Measurements from ENCODE around the gene MRPL1. TPM values are rescaled to one million over a fixed set of nuclear protein-coding genes. Genes with fewer than 3 reads are reported as not detected.
A peak's percentile ranks its signal among the peaks of the same experiment; 100 is the strongest.
"Not testable (repeated sequence)": the region's sequence is repeated elsewhere in the genome, so short reads cannot be mapped to it uniquely, and the experiment has no call there.

The MRPL1 gene
- total and polyA plus RNA-seq, 2 donors: 45.9 to 74.7 TPM

DNA sequence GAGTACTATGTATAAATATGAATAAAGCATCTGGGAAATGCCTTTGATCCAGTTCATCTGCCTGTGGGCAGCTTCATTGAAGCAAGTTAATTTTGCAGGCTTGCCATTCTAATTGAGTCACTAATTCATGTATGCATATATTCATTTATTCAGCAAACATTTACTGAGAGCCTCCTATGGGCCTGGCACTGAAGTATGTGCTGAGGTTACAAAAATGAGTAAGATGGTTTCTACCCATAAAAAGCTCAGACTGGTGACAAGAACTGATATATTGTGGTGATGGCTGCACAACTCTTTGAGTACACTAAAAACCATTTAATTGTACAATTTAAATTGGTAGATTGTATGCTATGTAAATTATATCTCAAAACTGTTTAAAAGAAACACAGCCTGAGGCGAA is 1.1 kb upstream of the MRPL1 start:
- WGBS: 91% methylated on average over 1 of the region's 1 CpG
- Histone ChIP-seq H3K27ac (ENCODE audit: low read depth in 1 of 2, low read length in 1 of 2) (peak overlapping the region; percentile 98 to 99), H3K36me3 (ENCODE audit: control insufficient read depth in 2 of 2, insufficient read depth in 2 of 2, low read length in 1 of 2) (no peaks in the 10 kb centered on the region), H3K4me3 (ENCODE audit: low read length in 2 of 2) (peak overlapping the region; percentile 86 to 93), H3K4me1 (ENCODE audit: control insufficient read depth in 2 of 2, insufficient read depth in 2 of 2, low read length in 2 of 2) (peaks cover 4 to 16% of the 10 kb centered on the region in 2 donors), H3K9me3 (ENCODE audit: control insufficient read depth in 2 of 2, insufficient read depth in 1 of 2, low read length in 1 of 2) (no peaks in the 10 kb centered on the region), H3K27me3 (ENCODE audit: control insufficient read depth in 2 of 2, insufficient read depth in 1 of 2, low read length in 1 of 2) (no peaks in the 10 kb centered on the region)
- DNase-seq (ENCODE audit: low read depth in 6 of 9, low spot score in 9 of 9): no peak

DNA sequence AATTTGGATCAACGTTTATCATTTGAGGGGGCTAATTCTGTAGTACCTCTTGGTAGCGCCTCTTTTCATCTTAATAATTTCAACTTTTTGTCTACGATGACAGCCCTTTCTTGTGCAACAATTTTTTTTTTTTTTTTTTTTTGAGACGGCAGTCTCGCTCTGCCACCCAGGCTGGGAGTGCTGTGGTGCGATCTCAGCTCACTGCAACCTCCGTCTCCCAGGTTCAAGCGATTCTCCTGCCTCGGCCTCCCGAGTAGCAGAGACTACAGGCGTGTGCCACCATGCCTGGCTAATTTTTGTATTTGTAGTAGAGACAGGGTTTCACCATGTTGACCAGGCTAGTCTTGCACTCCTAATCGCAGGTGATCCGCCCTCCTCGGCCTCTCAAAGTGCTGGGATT is 711 bp downstream of the MRPL1 start:
- Histone ChIP-seq H3K4me1 (ENCODE audit: control insufficient read depth in 2 of 2, insufficient read depth in 2 of 2, low read length in 2 of 2) (peaks cover 4 to 13% of the 10 kb centered on the region in 2 donors), H3K4me3 (ENCODE audit: low read length in 2 of 2) (peak overlapping the region; percentile 86 to 93), H3K27ac (ENCODE audit: low read depth in 1 of 2, low read length in 1 of 2) (peak overlapping the region; percentile 98 to 99)
- WGBS: 23% methylated on average over 14 of the region's 14 CpGs
- not testable (repeated sequence) for DNase-seq (ENCODE audit: low read depth in 6 of 9, low spot score in 9 of 9); H3K27me3 ChIP-seq (ENCODE audit: control insufficient read depth in 2 of 2, insufficient read depth in 1 of 2, low read length in 1 of 2); H3K9me3 ChIP-seq (ENCODE audit: control insufficient read depth in 2 of 2, insufficient read depth in 1 of 2, low read length in 1 of 2); H3K36me3 ChIP-seq (ENCODE audit: control insufficient read depth in 2 of 2, insufficient read depth in 2 of 2, low read length in 1 of 2)

DNA sequence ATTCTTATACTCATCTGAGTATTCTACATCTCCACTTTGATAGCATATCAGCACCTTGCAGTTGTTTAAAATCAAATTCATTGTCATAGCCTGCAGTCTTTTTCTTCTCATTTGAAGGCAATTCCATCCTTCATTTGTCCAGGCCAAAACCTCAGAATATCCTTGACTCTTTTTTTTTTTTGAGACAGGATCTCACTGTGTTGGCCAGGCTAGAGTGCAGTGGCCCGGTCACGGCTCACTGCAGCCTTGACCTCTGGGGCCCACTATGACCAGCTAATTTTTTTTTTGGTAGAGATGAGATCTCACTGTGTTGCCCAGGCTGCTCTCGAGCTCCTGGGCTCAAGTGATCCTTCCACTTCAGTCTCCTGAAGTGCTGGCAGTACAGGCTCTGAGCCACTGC is 2.6 kb downstream of the MRPL1 start:
- H3K4me3 ChIP-seq (ENCODE audit: low read length in 2 of 2): no peak overlapping the region
- no peak for DNase-seq (ENCODE audit: low read depth in 6 of 9, low spot score in 9 of 9)
- peaks cover 0 to 1% of the 10 kb centered on the region in 2 donors for H3K36me3 ChIP-seq (ENCODE audit: control insufficient read depth in 2 of 2, insufficient read depth in 2 of 2, low read length in 1 of 2)
- WGBS: over 99% methylated on average over 3 of the region's 3 CpGs
- H3K27me3 ChIP-seq (ENCODE audit: control insufficient read depth in 2 of 2, insufficient read depth in 1 of 2, low read length in 1 of 2): no peaks in the 10 kb centered on the region
- H3K9me3 ChIP-seq (ENCODE audit: control insufficient read depth in 2 of 2, insufficient read depth in 1 of 2, low read length in 1 of 2): no peaks in the 10 kb centered on the region
- peaks cover 4 to 13% of the 10 kb centered on the region in 2 donors for H3K4me1 ChIP-seq (ENCODE audit: control insufficient read depth in 2 of 2, insufficient read depth in 2 of 2, low read length in 2 of 2)
- H3K27ac ChIP-seq (ENCODE audit: low read depth in 1 of 2, low read length in 1 of 2): no peak overlapping the region

DNA sequence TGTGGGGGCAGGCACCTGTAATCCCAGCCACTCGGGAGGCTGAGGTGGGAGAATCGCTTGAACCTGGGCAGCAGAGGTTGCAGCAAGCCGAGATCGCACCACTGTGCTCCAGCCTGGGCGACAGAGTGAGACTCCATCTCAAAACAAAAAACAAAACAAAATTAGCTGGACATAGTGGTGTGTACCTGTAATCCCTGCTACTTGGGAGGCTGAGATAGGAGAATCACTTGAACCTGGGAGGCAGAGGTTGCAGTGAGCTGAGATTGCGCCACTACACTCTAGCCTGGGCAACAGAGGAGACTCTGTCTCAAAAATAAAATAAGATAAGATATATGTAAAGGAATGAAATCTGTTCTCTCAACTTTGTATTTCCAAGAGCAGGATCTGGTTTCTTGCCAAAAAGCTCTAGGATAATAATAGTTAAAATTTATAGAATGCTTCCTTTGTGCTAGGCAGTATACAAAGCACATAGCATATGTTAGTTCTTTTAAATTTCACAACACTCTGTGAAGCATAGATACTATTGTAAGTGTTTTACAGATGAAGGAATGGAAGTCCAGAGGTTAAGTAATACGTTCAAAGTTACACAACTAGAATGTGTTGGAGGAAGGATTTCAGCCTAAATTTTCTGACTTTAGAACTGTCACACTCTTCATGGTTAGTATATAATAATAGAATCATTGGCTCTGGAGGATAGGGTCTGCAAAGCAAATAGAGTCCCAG is 10.3 kb downstream of the MRPL1 start:
- H3K4me3 ChIP-seq (ENCODE audit: low read length in 2 of 2): no peak overlapping the region
- no peak for DNase-seq (ENCODE audit: low read depth in 6 of 9, low spot score in 9 of 9)
- peaks cover 0 to 3% of the 10 kb centered on the region in 2 donors for H3K9me3 ChIP-seq (ENCODE audit: control insufficient read depth in 2 of 2, insufficient read depth in 1 of 2, low read length in 1 of 2)
- peaks cover 6 to 30% of the 10 kb centered on the region in 2 donors for H3K36me3 ChIP-seq (ENCODE audit: control insufficient read depth in 2 of 2, insufficient read depth in 2 of 2, low read length in 1 of 2)
- WGBS: 98% methylated on average over 7 of the region's 7 CpGs
- H3K27me3 ChIP-seq (ENCODE audit: control insufficient read depth in 2 of 2, insufficient read depth in 1 of 2, low read length in 1 of 2): no peaks in the 10 kb centered on the region
- no peak overlapping the region for H3K27ac ChIP-seq (ENCODE audit: low read depth in 1 of 2, low read length in 1 of 2)
- no peaks in the 10 kb centered on the region for H3K4me1 ChIP-seq (ENCODE audit: control insufficient read depth in 2 of 2, insufficient read depth in 2 of 2, low read length in 2 of 2)

DNA sequence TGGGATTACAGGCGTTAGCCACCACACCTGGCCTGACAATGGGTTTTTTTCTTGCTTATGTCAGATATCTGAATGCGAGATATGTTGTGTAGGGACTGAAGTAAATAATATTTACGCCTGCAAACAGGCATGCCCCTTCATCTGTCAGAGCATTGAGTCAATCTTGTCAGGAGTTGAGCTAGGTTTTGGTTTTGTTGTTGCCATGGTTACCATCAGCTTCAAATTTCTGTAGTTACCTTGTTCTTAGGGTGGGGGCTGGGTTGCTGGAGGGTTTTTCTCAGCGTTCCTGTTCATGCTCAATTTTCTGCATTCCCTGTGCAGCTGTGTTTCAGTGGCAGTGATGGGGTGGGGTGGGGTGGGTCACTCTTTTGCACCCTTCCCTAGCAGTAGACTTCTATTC is 14.5 kb downstream of the MRPL1 start:
- no peak overlapping the region for H3K4me3 ChIP-seq (ENCODE audit: low read length in 2 of 2)
- no peak for DNase-seq (ENCODE audit: low read depth in 6 of 9, low spot score in 9 of 9)
- H3K36me3 ChIP-seq (ENCODE audit: control insufficient read depth in 2 of 2, insufficient read depth in 2 of 2, low read length in 1 of 2): peaks cover 6 to 25% of the 10 kb centered on the region in 2 donors
- no peaks in the 10 kb centered on the region for H3K27me3 ChIP-seq (ENCODE audit: control insufficient read depth in 2 of 2, insufficient read depth in 1 of 2, low read length in 1 of 2)
- WGBS: 96% methylated on average over 4 of the region's 4 CpGs
- no peaks in the 10 kb centered on the region for H3K4me1 ChIP-seq (ENCODE audit: control insufficient read depth in 2 of 2, insufficient read depth in 2 of 2, low read length in 2 of 2)
- no peak overlapping the region for H3K27ac ChIP-seq (ENCODE audit: low read depth in 1 of 2, low read length in 1 of 2)
- peaks cover 0 to 3% of the 10 kb centered on the region in 2 donors for H3K9me3 ChIP-seq (ENCODE audit: control insufficient read depth in 2 of 2, insufficient read depth in 1 of 2, low read length in 1 of 2)

DNA sequence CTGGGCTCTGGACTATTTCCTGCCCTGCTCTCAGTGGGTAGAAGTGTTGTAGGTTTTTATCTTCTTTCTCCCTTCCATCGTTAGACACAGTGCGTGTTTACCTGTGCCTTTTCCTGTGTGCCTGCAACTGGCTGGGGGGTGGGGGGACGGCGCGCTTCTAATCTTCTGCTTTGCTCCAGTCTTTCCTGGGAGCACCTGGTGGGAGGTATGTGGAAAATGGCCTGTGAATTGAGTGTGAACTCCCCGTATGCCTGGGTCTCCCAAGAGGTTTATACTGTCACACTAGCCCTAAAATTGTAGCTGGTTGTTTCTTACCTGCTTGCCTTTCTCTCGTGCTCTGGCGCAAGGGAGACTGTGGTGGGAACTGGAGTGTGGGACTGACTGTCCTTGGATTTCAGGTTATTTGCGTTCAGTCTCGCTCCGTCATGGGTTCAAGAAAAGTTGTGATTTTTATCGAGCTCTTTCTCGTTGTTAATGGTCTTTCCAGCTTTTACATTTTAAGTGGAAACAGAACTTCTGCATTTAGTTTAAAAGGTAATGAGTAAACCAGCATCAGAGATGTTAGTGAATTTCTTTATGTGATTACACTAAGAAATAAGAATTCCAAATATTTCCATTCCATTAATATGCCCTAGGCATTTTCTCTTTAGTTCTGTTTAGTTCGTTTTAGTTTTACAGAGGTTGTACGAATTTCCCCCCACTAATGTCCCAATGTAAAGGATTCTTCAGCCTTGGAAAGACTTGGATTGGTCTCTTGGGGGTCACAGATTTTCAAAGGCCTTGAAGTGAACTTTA is 15.3 kb downstream of the MRPL1 start:
- DNase-seq (ENCODE audit: low read depth in 6 of 9, low spot score in 9 of 9): no peak
- 96% methylated on average over 15 of the region's 15 CpGs for WGBS
- H3K9me3 ChIP-seq (ENCODE audit: control insufficient read depth in 2 of 2, insufficient read depth in 1 of 2, low read length in 1 of 2): peaks cover 0 to 3% of the 10 kb centered on the region in 2 donors
- peaks cover 3 to 18% of the 10 kb centered on the region in 2 donors for H3K36me3 ChIP-seq (ENCODE audit: control insufficient read depth in 2 of 2, insufficient read depth in 2 of 2, low read length in 1 of 2)
- H3K27me3 ChIP-seq (ENCODE audit: control insufficient read depth in 2 of 2, insufficient read depth in 1 of 2, low read length in 1 of 2): no peaks in the 10 kb centered on the region
- H3K4me1 ChIP-seq (ENCODE audit: control insufficient read depth in 2 of 2, insufficient read depth in 2 of 2, low read length in 2 of 2): no peaks in the 10 kb centered on the region
- no peak overlapping the region for H3K27ac ChIP-seq (ENCODE audit: low read depth in 1 of 2, low read length in 1 of 2)
- H3K4me3 ChIP-seq (ENCODE audit: low read length in 2 of 2): no peak overlapping the region

DNA sequence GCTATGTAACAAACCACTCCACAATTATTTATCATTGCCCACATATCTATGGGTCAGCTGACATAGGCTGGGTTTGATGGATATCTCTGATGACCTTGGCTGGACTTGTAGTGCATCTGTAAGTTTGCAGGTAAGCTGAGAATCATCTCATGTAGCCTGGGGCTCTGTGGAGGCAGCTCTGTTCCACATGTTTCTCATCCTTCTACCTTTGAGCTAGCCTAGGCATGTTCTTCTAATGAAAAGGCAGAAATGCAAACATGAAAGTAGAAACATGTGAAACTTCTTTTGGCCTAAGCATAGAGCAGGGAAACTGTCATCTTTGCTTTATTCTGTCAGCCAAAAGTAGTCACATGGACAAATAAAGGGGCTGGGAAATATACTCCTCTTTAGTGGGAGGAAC is 18.2 kb downstream of the MRPL1 start:
- H3K27ac ChIP-seq (ENCODE audit: low read depth in 1 of 2, low read length in 1 of 2): peak overlapping the region in 1 of 2 donors; percentile 15

DNA sequence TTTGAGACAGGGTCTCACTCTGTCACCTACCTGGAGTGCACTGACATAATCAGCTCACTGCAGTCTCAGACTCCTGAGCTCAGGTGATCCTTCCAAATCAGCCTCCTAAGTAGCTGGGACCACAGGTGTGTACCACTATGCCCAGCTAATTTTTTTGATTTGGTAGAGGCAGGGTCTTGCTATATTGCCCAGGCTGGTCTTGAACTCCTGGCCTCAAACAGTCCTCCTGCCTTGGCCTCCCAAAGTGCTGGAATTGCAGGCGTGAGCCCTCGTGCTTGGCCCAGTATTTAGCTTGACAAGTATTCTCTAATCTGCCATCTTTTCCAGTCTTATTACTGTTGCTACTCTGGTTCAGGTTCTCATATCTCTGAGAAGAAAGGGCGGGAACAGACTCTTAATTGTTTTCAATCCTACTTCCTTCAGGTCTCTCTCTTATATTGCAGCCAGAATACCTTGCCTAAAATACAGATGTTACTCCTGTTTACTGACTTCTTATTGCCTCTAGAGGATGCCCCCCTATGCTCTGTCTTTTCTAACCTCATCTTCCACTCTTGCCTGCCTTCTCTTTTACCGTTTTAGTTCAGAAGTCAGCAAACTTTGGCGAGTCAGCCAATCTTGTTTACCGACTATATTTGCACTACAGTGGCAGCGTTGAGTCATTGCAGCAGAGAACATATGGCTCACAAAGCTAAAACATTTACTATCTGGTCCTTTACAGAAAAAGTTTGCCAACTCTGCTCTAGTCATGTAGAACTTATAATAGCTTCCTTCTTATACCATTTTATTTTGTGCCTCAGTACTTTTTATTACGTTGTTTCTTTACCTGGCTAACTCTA is 19.0 kb downstream of the MRPL1 start:
- no peak overlapping the region for H3K27ac ChIP-seq (ENCODE audit: low read depth in 1 of 2, low read length in 1 of 2)
- H3K4me1 ChIP-seq (ENCODE audit: control insufficient read depth in 2 of 2, insufficient read depth in 2 of 2, low read length in 2 of 2): no peaks in the 10 kb centered on the region
- no peak overlapping the region for H3K4me3 ChIP-seq (ENCODE audit: low read length in 2 of 2)
- DNase-seq (ENCODE audit: low read depth in 6 of 9, low spot score in 9 of 9): no peak
- peaks cover 3 to 18% of the 10 kb centered on the region in 2 donors for H3K36me3 ChIP-seq (ENCODE audit: control insufficient read depth in 2 of 2, insufficient read depth in 2 of 2, low read length in 1 of 2)
- H3K27me3 ChIP-seq (ENCODE audit: control insufficient read depth in 2 of 2, insufficient read depth in 1 of 2, low read length in 1 of 2): no peaks in the 10 kb centered on the region
- H3K9me3 ChIP-seq (ENCODE audit: control insufficient read depth in 2 of 2, insufficient read depth in 1 of 2, low read length in 1 of 2): no peaks in the 10 kb centered on the region
- 97% methylated on average over 8 of the region's 8 CpGs for WGBS

More for the DNA sequence above, 18.2 kb downstream of the MRPL1 start:
- no peak for DNase-seq (ENCODE audit: low read depth in 6 of 9, low spot score in 9 of 9)
- Histone ChIP-seq H3K9me3 (ENCODE audit: control insufficient read depth in 2 of 2, insufficient read depth in 1 of 2, low read length in 1 of 2) (peaks cover 0 to 3% of the 10 kb centered on the region in 2 donors), H3K27me3 (ENCODE audit: control insufficient read depth in 2 of 2, insufficient read depth in 1 of 2, low read length in 1 of 2) (no peaks in the 10 kb centered on the region), H3K36me3 (ENCODE audit: control insufficient read depth in 2 of 2, insufficient read depth in 2 of 2, low read length in 1 of 2) (peaks cover 6 to 16% of the 10 kb centered on the region in 2 donors), H3K4me3 (ENCODE audit: low read length in 2 of 2) (no peak overlapping the region), H3K4me1 (ENCODE audit: control insufficient read depth in 2 of 2, insufficient read depth in 2 of 2, low read length in 2 of 2) (no peaks in the 10 kb centered on the region)
